IPS-18a (cell line): ENCODE results near the gene METTL1.

ENCODE experiments used
- H3K27ac ChIP-seq: one replicate; pipeline ENCODE4 v1.5.1; 2013; ENCODE audit warnings: low read length
- H3K27me3 ChIP-seq: one replicate; pipeline ENCODE4 v1.6.1; 2013; ENCODE audit warnings: mild to moderate bottlenecking, low read length; ENCODE audit not compliant: control insufficient read depth, insufficient read depth
- H3K36me3 ChIP-seq: one replicate; pipeline ENCODE4 v1.6.1; 2013; ENCODE audit warnings: low read depth, low read length; ENCODE audit not compliant: control insufficient read depth
- H3K4me1 ChIP-seq: one replicate; pipeline ENCODE4 v1.6.1; 2013; ENCODE audit warnings: low read depth, low read length; ENCODE audit not compliant: control insufficient read depth
- H3K4me3 ChIP-seq: one replicate; pipeline ENCODE4 v1.5.1; 2013; ENCODE audit warnings: low read length
- H3K9ac ChIP-seq: one replicate; pipeline ENCODE4 v1.6.1; 2013; ENCODE audit warnings: mild to moderate bottlenecking, low read length, moderate library complexity
- H3K9me3 ChIP-seq: one replicate; pipeline ENCODE4 v1.6.1; 2013; ENCODE audit warnings: low read depth, low read length; ENCODE audit not compliant: control insufficient read depth

The METTL1 gene

GRCh38 chr12:57765698-57766463, 6.0 kb downstream of the METTL1 start:
- Histone ChIP-seq H3K9ac (no peak overlapping the region), H3K4me3 (peak overlapping the region; percentile 58), H3K36me3 (peaks cover 26% of the 10 kb centered on the region)

GRCh38 chr12:57765003-57765697, 6.8 kb downstream of the METTL1 start:
- Histone ChIP-seq H3K36me3 (peaks cover 19% of the 10 kb centered on the region), H3K27me3 (peaks cover 55% of the 10 kb centered on the region), H3K4me1 (peaks cover 17% of the 10 kb centered on the region), H3K4me3 (peak overlapping the region; percentile 58), H3K9ac (no peak overlapping the region), H3K27ac (no peak overlapping the region), H3K9me3 (no peaks in the 10 kb centered on the region)

More at GRCh38 chr12:57765698-57766463, 6.0 kb downstream of the METTL1 start:
- H3K27ac ChIP-seq = no peak overlapping the region
- peaks cover 55% of the 10 kb centered on the region for H3K27me3 ChIP-seq
- H3K9me3 ChIP-seq = no peaks in the 10 kb centered on the region
- peaks cover 17% of the 10 kb centered on the region for H3K4me1 ChIP-seq

- no peak overlapping the region for H3K27ac ChIP-seq
- no peaks in the 10 kb centered on the region for H3K9me3 ChIP-seq
- H3K27me3 ChIP-seq = peaks cover 55% of the 10 kb centered on the region
- H3K9ac ChIP-seq = no peak overlapping the region
- peak overlapping the region; percentile 58 for H3K4me3 ChIP-seq
- peaks cover 17% of the 10 kb centered on the region for H3K4me1 ChIP-seq
- peaks cover 14% of the 10 kb centered on the region for H3K36me3 ChIP-seq
Measured at GRCh38 chr12:57764662-57765002, 7.3 kb downstream of the METTL1 start.

GRCh38 chr12:57763881-57764661, 7.8 kb downstream of the METTL1 start:
- H3K27ac ChIP-seq = no peak overlapping the region
- H3K36me3 ChIP-seq = peaks cover 9% of the 10 kb centered on the region
- H3K4me1 ChIP-seq = peaks cover 17% of the 10 kb centered on the region
- H3K9me3 ChIP-seq = no peaks in the 10 kb centered on the region
- H3K9ac ChIP-seq = no peak overlapping the region
- peak overlapping the region; percentile 58 for H3K4me3 ChIP-seq
- peaks cover 55% of the 10 kb centered on the region for H3K27me3 ChIP-seq

GRCh38 chr12:57762463-57762862, 9.4 kb downstream of the METTL1 start:
- no peak overlapping the region for H3K4me3 ChIP-seq
- H3K4me1 ChIP-seq = peaks cover 15% of the 10 kb centered on the region
- no peak overlapping the region for H3K27ac ChIP-seq
- no peaks in the 10 kb centered on the region for H3K36me3 ChIP-seq
- peaks cover 56% of the 10 kb centered on the region for H3K27me3 ChIP-seq
- no peaks in the 10 kb centered on the region for H3K9me3 ChIP-seq
- H3K9ac ChIP-seq = no peak overlapping the region

- H3K9ac ChIP-seq = no peak overlapping the region
- no peak overlapping the region for H3K27ac ChIP-seq
- no peak overlapping the region for H3K4me3 ChIP-seq
- H3K9me3 ChIP-seq = no peaks in the 10 kb centered on the region
- no peaks in the 10 kb centered on the region for H3K36me3 ChIP-seq
- H3K4me1 ChIP-seq = peaks cover 6% of the 10 kb centered on the region
- H3K27me3 ChIP-seq = peaks cover 56% of the 10 kb centered on the region
Measured at GRCh38 chr12:57761391-57761998, 10.4 kb downstream of the METTL1 start.

GRCh38 chr12:57760347-57760982, 11.4 kb downstream of the METTL1 start:
- Histone ChIP-seq H3K36me3 (no peaks in the 10 kb centered on the region), H3K27me3 (peaks cover 55% of the 10 kb centered on the region), H3K9me3 (no peaks in the 10 kb centered on the region), H3K27ac (no peak overlapping the region), H3K4me1 (peaks cover 6% of the 10 kb centered on the region), H3K4me3 (no peak overlapping the region), H3K9ac (no peak overlapping the region)

- no peaks in the 10 kb centered on the region for H3K9me3 ChIP-seq
Measured at GRCh38 chr12:57759360-57759980, 12.4 kb downstream of the METTL1 start.

GRCh38 chr12:57758552-57759359, 13.1 kb downstream of the METTL1 start:
- H3K27ac ChIP-seq = no peak overlapping the region
- H3K4me3 ChIP-seq = no peak overlapping the region

More at GRCh38 chr12:57759360-57759980, 12.4 kb downstream of the METTL1 start:
- no peak overlapping the region for H3K4me3 ChIP-seq
- no peak overlapping the region for H3K9ac ChIP-seq
- no peaks in the 10 kb centered on the region for H3K36me3 ChIP-seq
- H3K27ac ChIP-seq = no peak overlapping the region
- H3K27me3 ChIP-seq = peaks cover 47% of the 10 kb centered on the region
- H3K4me1 ChIP-seq = peaks cover 6% of the 10 kb centered on the region

GRCh38 chr12:57757771-57758170, 14.1 kb downstream of the METTL1 start:
- Histone ChIP-seq H3K27ac (no peak overlapping the region), H3K27me3 (peaks cover 47% of the 10 kb centered on the region)

More at GRCh38 chr12:57758552-57759359, 13.1 kb downstream of the METTL1 start:
- Histone ChIP-seq H3K4me1 (peaks cover 11% of the 10 kb centered on the region), H3K36me3 (no peaks in the 10 kb centered on the region), H3K9me3 (no peaks in the 10 kb centered on the region), H3K9ac (no peak overlapping the region), H3K27me3 (peaks cover 47% of the 10 kb centered on the region)

More at GRCh38 chr12:57757771-57758170, 14.1 kb downstream of the METTL1 start:
- Histone ChIP-seq H3K4me3 (no peak overlapping the region), H3K9me3 (no peaks in the 10 kb centered on the region), H3K36me3 (no peaks in the 10 kb centered on the region), H3K4me1 (peaks cover 14% of the 10 kb centered on the region), H3K9ac (no peak overlapping the region)
